Fibroblast of pulmonary artery (primary cell): ENCODE results near the gene TEK.

ENCODE experiments used
- DNase-seq: peaks from one replicate; pipeline ENCODE4 v3.0.0-alpha.2; 2010; ENCODE audit warnings: low read depth
- H3K4me3 ChIP-seq: replicated peaks from 2 replicates; pipeline ENCODE4 v1.5.1; 2011; ENCODE audit warnings: low read depth, mild to moderate bottlenecking, control low read depth, low read length, moderate library complexity
- CTCF ChIP-seq: IDR thresholded peaks from 2 replicates; pipeline ENCODE4 v1.5.1; 2011; ENCODE audit warnings: mild to moderate bottlenecking, control low read depth, low read length, inconsistent platforms; ENCODE audit errors: missing control alignments

TEK gene

GRCh38 chr9:27184556-27185351 is 75.7 kb downstream of the TEK start:
- H3K4me3 ChIP-seq: no peak overlapping the region
- DNase-seq: peak; percentile 55
- TF ChIP-seq CTCF: no peak

- TF ChIP-seq CTCF: no peak
- no peak for DNase-seq
- H3K4me3 ChIP-seq: no peak overlapping the region
Observed at GRCh38 chr9:27188426-27188825, 79.4 kb downstream of the TEK start.

- DNase-seq: peak; percentile 30
- no peak for TF ChIP-seq CTCF
- H3K4me3 ChIP-seq: no peak overlapping the region
Observed at GRCh38 chr9:27189426-27189825, 80.4 kb downstream of the TEK start.

- no peak for TF ChIP-seq CTCF
- H3K4me3 ChIP-seq: no peak overlapping the region
- peak; percentile 38 for DNase-seq
Observed at GRCh38 chr9:27192291-27192960, 83.4 kb downstream of the TEK start.

GRCh38 chr9:27193886-27194285 is 84.9 kb downstream of the TEK start:
- TF ChIP-seq CTCF: no peak
- DNase-seq: no peak

GRCh38 chr9:27194401-27195091 is 85.5 kb downstream of the TEK start:
- H3K4me3 ChIP-seq: no peak overlapping the region
- TF ChIP-seq CTCF: no peak
- peak; percentile 80 for DNase-seq

More at GRCh38 chr9:27193886-27194285, 84.9 kb downstream of the TEK start:
- no peak overlapping the region for H3K4me3 ChIP-seq
